Adrenal gland (tissue), 12 donors: ENCODE data around the gene COBLL1. TPM values are rescaled to one million over a fixed set of nuclear protein-coding genes. Genes with fewer than 3 reads are reported as not detected.
"Not testable (repeated sequence)": the region's sequence is repeated elsewhere in the genome, so short reads cannot be mapped to it uniquely, and the experiment has no call there.

ENCODE experiments used
- DNase-seq, 7 donors: peaks; one replicate each; pipeline ENCODE4 v3.0.0-alpha.2; 2019 to 2020
- H3K27ac ChIP-seq, 5 donors: fragments of 200-600 bp; sonication (generic) in 4 of 5; 1 replicate in 3 of 5; 2 replicates in 2 of 5; pipeline versions ENCODE4 v1.5.1 to v1.8.0; 2016 to 2020; ENCODE audit warnings: mild to moderate bottlenecking in 1 of 5
- H3K27me3 ChIP-seq: fragments of 200-600 bp; 2 replicates; pipeline ENCODE4 v1.8.0; 2021
- H3K36me3 ChIP-seq, 2 donors: fragments of 200-600 bp; replicated peaks in 1 of 2; 1 replicate in 1 of 2; 2 replicates in 1 of 2; pipeline versions ENCODE4 v1.5.1 to v1.8.0; 2018 to 2022
- H3K4me1 ChIP-seq, 2 donors: fragments of 200-600 bp; replicated peaks in 1 of 2; 1 replicate in 1 of 2; 2 replicates in 1 of 2; pipeline versions ENCODE4 v1.5.1 to v1.8.0; 2018 to 2021
- H3K4me3 ChIP-seq, 4 donors: fragments of 200-600 bp; sonication (generic) in 3 of 4; one replicate each; pipeline ENCODE4 v1.5.1; 2016 to 2018
- H3K9me3 ChIP-seq, 3 donors: fragments of 200-600 bp; sonication (generic) in 1 of 3; replicated peaks in 1 of 3; 1 replicate in 2 of 3; 2 replicates in 1 of 3; pipeline versions ENCODE4 v1.5.1 to v1.8.0; 2016 to 2021
- CTCF ChIP-seq, 6 experiments: fragments of 450-650 bp in 4 of 6; fragments of 200-600 bp in 2 of 6; sonication (generic) in 1 of 6; IDR thresholded peaks; 1 replicate in 5 of 6; 2 replicates in 1 of 6; pipeline versions ENCODE4 v1.5.1 to v1.8.0; 2016 to 2021; ENCODE audit warnings: antibody characterized with exemption in 6 of 6, mild to moderate bottlenecking in 2 of 6, moderate library complexity in 1 of 6
- POLR2A ChIP-seq, 2 donors: fragments of 450-650 bp; IDR thresholded peaks; one replicate each; pipeline ENCODE4 v1.6.1; 2017; ENCODE audit warnings: antibody characterized with exemption in 2 of 2, mild to moderate bottlenecking in 2 of 2, moderate library complexity in 1 of 2
- WGBS, 4 donors: extraction: QIAGEN DNeasy Blood & Tissue Kit in 2 of 4; methylation state at CpG; one replicate each; pipeline versions ENCODE4 v1.1.5 to v1.1.7; 2013 to 2017; 5-methylcytosine and 5-hydroxymethylcytosine counted together
- intact Hi-C, 2 donors: fragments of 100-400 bp; cut with DNase I; formaldehyde crosslinking; loops; one replicate each; pipeline versions ENCODE4 v1.14.1 to v1.15.0; 2022 to 2023
- polyA plus RNA-seq, 3 donors: library from polyadenylated mRNA; stranded (reverse); fragments of 200-250 nt in 2 of 3; fragments of 350-450 nt in 1 of 3; fragmentation: Illumina TruSeq in 1 of 3; extraction: RNeasy Lipid Tissue Mini Kit (QIAGEN cat#74804) in 1 of 3; gene quantifications; one replicate each; pipeline ENCODE4 v1.2.3, GENCODE V29; 2013 to 2014
- total RNA-seq, 9 donors: library from RNA; depleted of rRNA in 4 of 9; stranded (reverse); fragments of >200 nt in 4 of 9; fragments of 120-200 nt in 1 of 9; fragmentation: NEBNext Ultra II Directional in 1 of 9; extraction: Animal tissue kit (Norgen Biotek cat#: 25700) in 1 of 9; gene quantifications; one replicate each; pipeline versions ENCODE4 v1.1.0 to v1.2.4, GENCODE V29; 2013 to 2023
- donor health status: healthy with polysubstance abuse.
- donor health status: Bipolar disorder and iron deficiency.
- donor health status: DM: yes; HTN: yes; CAD: no.
- donor health status: DM: no; HTN: no; CAD: no.
- donor health status: DM: no; HTN: no; CAD: no.
- donor health status: DM: yes; HTN: yes; CAD: no.

The COBLL1 gene
- total and polyA plus RNA-seq, 12 donors, result 25.8 to 365 (median 212) TPM

GRCh38 chr2:164710837-164711765 is 130.5 kb downstream of the COBLL1 start:
- intact Hi-C loops, result no loop called here
- Histone ChIP-seq H3K9me3 (no peaks in the 10 kb centered on the region), H3K27ac (no peak overlapping the region), H3K4me3 (no peak overlapping the region), H3K27me3 (no peaks in the 10 kb centered on the region), H3K36me3 (no peaks in the 10 kb centered on the region), H3K4me1 (peaks cover 0 to 6% of the 10 kb centered on the region in 2 donors)
- TF ChIP-seq POLR2A (IDR thresholded peaks at IDR 0.05), result no peak
- no peak for TF ChIP-seq CTCF (IDR thresholded peaks at IDR 0.05)
- no peak for DNase-seq
- WGBS, 4 donors, result 95 to 97% (median 95%) methylated on average over 6 of the region's 6 CpGs

- DNase-seq, intact Hi-C loops, H3K4me3 ChIP-seq, H3K27me3 ChIP-seq, H3K27ac ChIP-seq, H3K36me3 ChIP-seq, H3K9me3 ChIP-seq, H3K4me1 ChIP-seq: not testable (repeated sequence)
- 93 to 97% (median 94%) methylated on average over 10 of the region's 10 CpGs for WGBS, 4 donors
Observed at GRCh38 chr2:164710252-164710836, 131.3 kb downstream of the COBLL1 start.

GRCh38 chr2:164706522-164706921 is 135.1 kb downstream of the COBLL1 start:
- Histone ChIP-seq H3K4me3 (no peak overlapping the region), H3K9me3 (no peaks in the 10 kb centered on the region), H3K4me1 (no peaks in the 10 kb centered on the region), H3K36me3 (no peaks in the 10 kb centered on the region), H3K27me3 (no peaks in the 10 kb centered on the region), H3K27ac (no peak overlapping the region)
- intact Hi-C loops, result no loop called here
- no peak for DNase-seq
- TF ChIP-seq POLR2A (IDR thresholded peaks at IDR 0.05) (no peak), CTCF (IDR thresholded peaks at IDR 0.05) (no peak)

GRCh38 chr2:164705412-164706167 is 136.0 kb downstream of the COBLL1 start:
- H3K27me3 ChIP-seq, result no peaks in the 10 kb centered on the region
- H3K27ac ChIP-seq, result no peak overlapping the region
- no peaks in the 10 kb centered on the region for H3K36me3 ChIP-seq
- H3K9me3 ChIP-seq, result no peaks in the 10 kb centered on the region
- H3K4me1 ChIP-seq, result no peaks in the 10 kb centered on the region
- no peak overlapping the region for H3K4me3 ChIP-seq
- 93 to 95% (median 95%) methylated on average over 12 of the region's 12 CpGs for WGBS, 4 donors
- peak in 1 of 7 donors; percentile 28 for DNase-seq
- intact Hi-C loops, result no loop called here
- TF ChIP-seq POLR2A (IDR thresholded peaks at IDR 0.05) (no peak), CTCF (IDR thresholded peaks at IDR 0.05) (no peak)
